Sigmoid colon (tissue), 7 donors: ENCODE data around the gene AHI1. TPM values are rescaled to one million over a fixed set of nuclear protein-coding genes. Genes with fewer than 3 reads are reported as not detected.

ENCODE experiments used
- DNase-seq: peaks from one replicate; pipeline ENCODE4 v3.0.0-alpha.2; 2019
- H3K27ac ChIP-seq, 4 donors: fragments of 200-600 bp; sonication (generic); one replicate each; pipeline ENCODE4 v1.5.1; 2016 to 2019; ENCODE audit warnings: mild to moderate bottlenecking in 1 of 4
- H3K27me3 ChIP-seq, 3 donors: fragments of 200-600 bp; sonication (generic); one replicate each; pipeline ENCODE4 v1.5.1; 2019; ENCODE audit warnings: mild to moderate bottlenecking in 1 of 3
- H3K36me3 ChIP-seq, 4 donors: fragments of 200-600 bp; sonication (generic); one replicate each; pipeline ENCODE4 v1.5.1; 2016 to 2019
- H3K4me1 ChIP-seq, 4 donors: fragments of 200-600 bp; sonication (generic); one replicate each; pipeline ENCODE4 v1.5.1; 2017 to 2019
- H3K4me3 ChIP-seq, 4 donors: fragments of 200-600 bp; sonication (generic); one replicate each; pipeline ENCODE4 v1.5.1; 2017 to 2019; ENCODE audit warnings: mild to moderate bottlenecking in 2 of 4, moderate library complexity in 1 of 4
- H3K9me3 ChIP-seq, 4 donors: fragments of 200-600 bp in 3 of 4; sonication (generic) in 3 of 4; one replicate each; pipeline versions ENCODE4 v1.5.1 to v1.6.1; 2013 to 2019
- CTCF ChIP-seq, 4 experiments: fragments of 450-650 bp in 3 of 4; fragments of 200-600 bp in 1 of 4; IDR thresholded peaks; one replicate each; pipeline ENCODE4 v1.5.1; 2016 to 2019; ENCODE audit warnings: antibody characterized with exemption in 4 of 4, mild to moderate bottlenecking in 3 of 4, moderate library complexity in 2 of 4
- EP300 ChIP-seq, 4 donors: sonication (generic); formaldehyde crosslinking; IDR thresholded peaks; one replicate each; pipeline ENCODE4 v1.6.1; 2017; ENCODE audit warnings: antibody characterized with exemption in 4 of 4
- POLR2A ChIP-seq, 2 donors: fragments of 450-650 bp; IDR thresholded peaks; one replicate each; pipeline ENCODE4 v1.6.1; 2016; ENCODE audit warnings: antibody characterized with exemption in 2 of 2, mild to moderate bottlenecking in 2 of 2, moderate library complexity in 2 of 2
- POLR2AphosphoS5 ChIP-seq, 4 donors: sonication (generic); formaldehyde crosslinking; IDR thresholded peaks; one replicate each; pipeline ENCODE4 v1.6.1; 2017; ENCODE audit warnings: antibody characterized with exemption in 4 of 4
- WGBS, 2 donors: extraction: QIAGEN DNeasy Blood & Tissue Kit; methylation state at CpG; one replicate each; pipeline ENCODE4 v1.1.7; 2013; 5-methylcytosine and 5-hydroxymethylcytosine counted together
- intact Hi-C: fragments of 100-400 bp; cut with DNase I; formaldehyde crosslinking; loops from one replicate; pipeline ENCODE4 v1.15.1; 2023
- polyA plus RNA-seq, 3 donors: library from polyadenylated mRNA; stranded (reverse); fragments of 200-250 nt; gene quantifications; one replicate each; pipeline ENCODE4 v1.2.3, GENCODE V29; 2013
- total RNA-seq, 4 donors: library from RNA; depleted of rRNA; stranded (reverse); fragments of >200 nt; gene quantifications; one replicate each; pipeline ENCODE4 v1.1.0, GENCODE V29; 2016
- donor health status: healthy with polysubstance abuse.
- donor health status: Bipolar disorder and iron deficiency.
- donor health status: healthy.

AHI1 gene
- total and polyA plus RNA-seq, 7 donors, result 4.2 to 47.1 (median 25.8) TPM

GRCh38 chr6:135269481-135269891 is 228.1 kb downstream of the AHI1 start:
- WGBS, 2 donors, result 17 to 70% methylated on average over 1 of the region's 1 CpG
- TF ChIP-seq POLR2AphosphoS5 (IDR thresholded peaks at IDR 0.05) (no peak), POLR2A (IDR thresholded peaks at IDR 0.05) (no peak), CTCF (IDR thresholded peaks at IDR 0.05) (no peak), EP300 (IDR thresholded peaks at IDR 0.05) (no peak)
- DNase-seq, result no peak
- no peak overlapping the region for H3K27ac ChIP-seq
- no peak overlapping the region for H3K4me3 ChIP-seq
- no peaks in the 10 kb centered on the region for H3K9me3 ChIP-seq
- H3K4me1 ChIP-seq, result no peaks in the 10 kb centered on the region
- intact Hi-C loops, result no loop called here
- no peaks in the 10 kb centered on the region for H3K36me3 ChIP-seq
- H3K27me3 ChIP-seq, result no peaks in the 10 kb centered on the region

- no peak for DNase-seq
- no peak overlapping the region for H3K27ac ChIP-seq
- intact Hi-C loops, result no loop called here
- H3K9me3 ChIP-seq, result no peaks in the 10 kb centered on the region
- TF ChIP-seq POLR2AphosphoS5 (IDR thresholded peaks at IDR 0.05), result no peak
- WGBS, 2 donors, result 71 to 85% methylated on average over 3 of the region's 3 CpGs
- H3K27me3 ChIP-seq, result no peaks in the 10 kb centered on the region
- no peak overlapping the region for H3K4me3 ChIP-seq
- no peaks in the 10 kb centered on the region for H3K4me1 ChIP-seq
- H3K36me3 ChIP-seq, result no peaks in the 10 kb centered on the region
These were observed 228.8 kb downstream of the AHI1 start for GRCh38 chr6:135268740-135269139.

GRCh38 chr6:135268263-135268662 is 229.3 kb downstream of the AHI1 start:
- Histone ChIP-seq H3K4me3 (no peak overlapping the region), H3K27ac (no peak overlapping the region), H3K36me3 (no peaks in the 10 kb centered on the region), H3K4me1 (no peaks in the 10 kb centered on the region), H3K9me3 (no peaks in the 10 kb centered on the region), H3K27me3 (no peaks in the 10 kb centered on the region)
- DNase-seq, result no peak
- no peak for TF ChIP-seq POLR2AphosphoS5 (IDR thresholded peaks at IDR 0.05)
- no peak for TF ChIP-seq EP300 (IDR thresholded peaks at IDR 0.05)
- no peak for TF ChIP-seq CTCF (IDR thresholded peaks at IDR 0.05)
- no peak for TF ChIP-seq POLR2A (IDR thresholded peaks at IDR 0.05)
- WGBS, 2 donors, result 64 to 85% methylated on average over 3 of the region's 3 CpGs
- intact Hi-C loops, result no loop called here

- WGBS, 2 donors, result 20 to 37% methylated on average over 2 of the region's 2 CpGs
- Histone ChIP-seq H3K4me3 (no peak overlapping the region), H3K9me3 (no peaks in the 10 kb centered on the region), H3K27ac (no peak overlapping the region), H3K27me3 (no peaks in the 10 kb centered on the region), H3K4me1 (no peaks in the 10 kb centered on the region), H3K36me3 (no peaks in the 10 kb centered on the region)
- intact Hi-C loops, result no loop called here
- DNase-seq, result no peak
- no peak for TF ChIP-seq POLR2A (IDR thresholded peaks at IDR 0.05)
- TF ChIP-seq EP300 (IDR thresholded peaks at IDR 0.05), result no peak
- no peak for TF ChIP-seq POLR2AphosphoS5 (IDR thresholded peaks at IDR 0.05)
- TF ChIP-seq CTCF (IDR thresholded peaks at IDR 0.05), result no peak
These were observed 230.5 kb downstream of the AHI1 start for GRCh38 chr6:135267085-135267484.

GRCh38 chr6:135266675-135267074 is 230.9 kb downstream of the AHI1 start:
- Histone ChIP-seq H3K4me3 (no peak overlapping the region), H3K27me3 (no peaks in the 10 kb centered on the region), H3K4me1 (no peaks in the 10 kb centered on the region), H3K27ac (no peak overlapping the region), H3K36me3 (no peaks in the 10 kb centered on the region), H3K9me3 (no peaks in the 10 kb centered on the region)
- no peak for DNase-seq
- WGBS, 2 donors, result 13 to 49% methylated on average over 8 of the region's 8 CpGs
- TF ChIP-seq CTCF (IDR thresholded peaks at IDR 0.05) (no peak), POLR2A (IDR thresholded peaks at IDR 0.05) (no peak), POLR2AphosphoS5 (IDR thresholded peaks at IDR 0.05) (no peak), EP300 (IDR thresholded peaks at IDR 0.05) (no peak)
- intact Hi-C loops, result no loop called here
